RWPE1 (cell line): ENCODE data around the gene DDR2.

Experiments used
- CTCF ChIA-PET: fragments of 350-600 bp; sonication (Branson Sonifier 250); formaldehyde crosslinking; extraction: SDS; loops from one replicate; lab custom pipeline; 2021; lab: Yijun Ruan, JAX
- POLR2A ChIA-PET: fragments of 400-600 bp; formaldehyde crosslinking; extraction: SDS; loops from one replicate; lab custom pipeline; 2020; ENCODE audit warnings: antibody characterized with exemption; ENCODE audit not compliant: low non-redundant PET; lab: Yijun Ruan, JAX
- DNase-seq: peaks from one replicate; pipeline ENCODE4 v3.0.0; 2012; ENCODE audit warnings: low spot score
- H3K27ac ChIP-seq: fragments of 450-650 bp; 2 replicates; pipeline ENCODE4 v1.5.1; 2017
- CTCF ChIP-seq: fragments of 450-650 bp; conservative IDR thresholded peaks from 2 replicates; pipeline ENCODE4 v1.5.1; 2017; ENCODE audit warnings: low read depth, mild to moderate bottlenecking

DDR2 gene

GRCh38 chr1:162663589-162664106, 31.4 kb downstream of the DDR2 start:
- ChIA-PET POLR2A (no interaction called here), CTCF (no interaction called here)
- DNase-seq = no peak
- no peak for TF ChIP-seq CTCF
- no peak overlapping the region for H3K27ac ChIP-seq

- CTCF ChIA-PET = interaction anchor here (0.6 kb wide), 1 partner anchor 19 kb away, joined by 3 read pairs; no protein-coding TSS in a partner anchor
- TF ChIP-seq CTCF = no peak
- no peak overlapping the region for H3K27ac ChIP-seq
- DNase-seq = no peak
- POLR2A ChIA-PET = interaction anchor here (0.6 kb wide), 1 partner anchor 13 kb away, joined by 3 read pairs; no protein-coding TSS in a partner anchor
Observed at GRCh38 chr1:162666006-162666645, 33.9 kb downstream of the DDR2 start.

- no peak overlapping the region for H3K27ac ChIP-seq
- CTCF ChIA-PET = interaction anchor here (0.6 kb wide), 1 partner anchor 54 kb away, joined by 3 read pairs; no protein-coding TSS in a partner anchor
- POLR2A ChIA-PET = no interaction called here
Observed at GRCh38 chr1:162667381-162668080, 35.3 kb downstream of the DDR2 start.

GRCh38 chr1:162670928-162671663, 38.8 kb downstream of the DDR2 start:
- ChIA-PET CTCF (interaction anchor here (0.6 kb wide), 1 partner anchor 609 kb away, joined by 4 read pairs; no protein-coding TSS in a partner anchor), POLR2A (no interaction called here)
- no peak overlapping the region for H3K27ac ChIP-seq
- no peak for DNase-seq
- no peak for TF ChIP-seq CTCF

More at GRCh38 chr1:162667381-162668080, 35.3 kb downstream of the DDR2 start:
- no peak for DNase-seq
- TF ChIP-seq CTCF = no peak

- no peak overlapping the region for H3K27ac ChIP-seq
- DNase-seq = no peak
- no peak for TF ChIP-seq CTCF
- ChIA-PET POLR2A (no interaction called here), CTCF (no interaction called here)
Observed at GRCh38 chr1:162671664-162672410, 39.6 kb downstream of the DDR2 start.
